RWPE2 (cell line): Measurements from ENCODE around the gene CST3.

Experiments
- ATAC-seq: fragments of 200-7000 bp; cut with Tn5 transposase; 3 replicates; pipeline ENCODE4 v1.9.1; 2021; ENCODE audit warnings: low read depth
- DNase-seq: peaks from one replicate; pipeline ENCODE4 v3.0.0-alpha.2; 2020; ENCODE audit warnings: low spot score
- H3K27ac ChIP-seq: fragments of 450-650 bp; 2 replicates; pipeline ENCODE4 v1.5.1; 2017; ENCODE audit warnings: mild to moderate bottlenecking; ENCODE audit not compliant: poor library complexity, severe bottlenecking
- H3K27me3 ChIP-seq: fragments of 250-450 bp; sonication (Bioruptor Pico); 2 replicates; pipeline ENCODE4 v1.5.1; 2021; ENCODE audit warnings: mild to moderate bottlenecking, moderate library complexity; ENCODE audit not compliant: insufficient read depth, poor library complexity, severe bottlenecking
- H3K36me3 ChIP-seq: fragments of 250-450 bp; sonication (Bioruptor Pico); 2 replicates; pipeline ENCODE4 v1.5.1; 2020; ENCODE audit warnings: low read depth, mild to moderate bottlenecking, moderate library complexity
- H3K4me1 ChIP-seq: fragments of 250-450 bp; sonication (Bioruptor Pico); 2 replicates; pipeline ENCODE4 v1.5.1; 2021; ENCODE audit warnings: mild to moderate bottlenecking, moderate library complexity; ENCODE audit not compliant: insufficient read depth, poor library complexity, severe bottlenecking
- H3K4me3 ChIP-seq: fragments of 250-450 bp; sonication (Bioruptor Pico); 2 replicates; pipeline ENCODE4 v1.5.1; 2021; ENCODE audit warnings: mild to moderate bottlenecking, moderate library complexity; ENCODE audit not compliant: severe bottlenecking
- H3K9me3 ChIP-seq: fragments of 250-450 bp; sonication (Bioruptor Pico); 2 replicates; pipeline ENCODE4 v1.5.1; 2021; ENCODE audit warnings: mild to moderate bottlenecking, moderate library complexity; ENCODE audit not compliant: severe bottlenecking
- TF ChIP-seq, protein P1 (sequence below): fragments of 450-650 bp; IDR thresholded peaks from one replicate; pipeline ENCODE4 v1.5.1; 2017; ENCODE audit warnings: mild to moderate bottlenecking, moderate library complexity; ENCODE audit not compliant: poor library complexity, severe bottlenecking

Gene CST3

DNA sequence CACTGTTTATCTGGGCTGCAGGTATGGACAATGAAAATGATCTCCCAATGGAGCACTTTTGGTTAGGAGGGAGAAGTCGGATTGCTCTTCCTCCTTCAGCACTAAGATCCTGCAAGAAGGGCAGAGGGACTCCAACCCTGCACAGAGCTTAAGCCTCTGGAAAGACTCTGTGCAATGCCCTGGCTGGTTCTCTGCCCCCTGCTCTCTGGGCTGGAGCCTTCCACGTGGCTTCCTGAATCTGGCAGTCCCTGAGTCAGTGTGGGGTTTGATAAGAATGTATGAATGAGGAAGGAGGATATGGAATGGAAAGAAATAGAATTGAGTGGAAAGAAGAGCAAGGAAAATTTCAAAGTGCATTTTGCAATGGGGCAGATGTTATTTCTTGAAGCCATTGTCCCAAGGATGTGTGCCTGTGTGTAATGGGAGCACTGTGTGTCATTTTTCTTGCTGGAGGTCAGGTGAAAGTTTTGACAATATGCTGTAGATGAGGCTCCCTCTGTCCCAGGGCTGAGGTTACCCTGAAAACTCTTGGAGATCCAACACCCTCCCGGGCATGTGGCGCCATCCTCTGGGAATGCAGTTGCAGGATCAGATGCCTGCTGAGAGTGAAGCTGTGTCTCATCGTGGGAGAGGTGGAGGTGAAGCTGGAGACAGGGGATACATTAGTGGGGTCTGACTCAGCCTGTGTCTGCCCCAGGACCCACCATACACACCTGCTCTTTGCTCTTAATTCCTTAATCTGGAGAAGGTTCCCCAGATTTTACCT is 53.1 kb downstream of the CST3 start:
- peaks cover 46% of the 10 kb centered on the region for H3K4me1 ChIP-seq
- peak overlapping the region; percentile 73 for H3K27ac ChIP-seq
- no peaks in the 10 kb centered on the region for H3K36me3 ChIP-seq
- H3K4me3 ChIP-seq: no peak overlapping the region
- no peaks in the 10 kb centered on the region for H3K27me3 ChIP-seq
- no peaks in the 10 kb centered on the region for H3K9me3 ChIP-seq
- ATAC-seq (no peak), DNase-seq (no peak)
- TF ChIP-seq, protein P1, sequence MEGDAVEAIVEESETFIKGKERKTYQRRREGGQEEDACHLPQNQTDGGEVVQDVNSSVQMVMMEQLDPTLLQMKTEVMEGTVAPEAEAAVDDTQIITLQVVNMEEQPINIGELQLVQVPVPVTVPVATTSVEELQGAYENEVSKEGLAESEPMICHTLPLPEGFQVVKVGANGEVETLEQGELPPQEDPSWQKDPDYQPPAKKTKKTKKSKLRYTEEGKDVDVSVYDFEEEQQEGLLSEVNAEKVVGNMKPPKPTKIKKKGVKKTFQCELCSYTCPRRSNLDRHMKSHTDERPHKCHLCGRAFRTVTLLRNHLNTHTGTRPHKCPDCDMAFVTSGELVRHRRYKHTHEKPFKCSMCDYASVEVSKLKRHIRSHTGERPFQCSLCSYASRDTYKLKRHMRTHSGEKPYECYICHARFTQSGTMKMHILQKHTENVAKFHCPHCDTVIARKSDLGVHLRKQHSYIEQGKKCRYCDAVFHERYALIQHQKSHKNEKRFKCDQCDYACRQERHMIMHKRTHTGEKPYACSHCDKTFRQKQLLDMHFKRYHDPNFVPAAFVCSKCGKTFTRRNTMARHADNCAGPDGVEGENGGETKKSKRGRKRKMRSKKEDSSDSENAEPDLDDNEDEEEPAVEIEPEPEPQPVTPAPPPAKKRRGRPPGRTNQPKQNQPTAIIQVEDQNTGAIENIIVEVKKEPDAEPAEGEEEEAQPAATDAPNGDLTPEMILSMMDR: no peak
